HepG2 (cell line): ENCODE measurements around the gene ENDOG. TPM values are rescaled to one million over a fixed set of nuclear protein-coding genes. Genes with fewer than 3 reads are reported as not detected.

Source experiments
- ATF3 ChIP-seq: sonication (generic); formaldehyde crosslinking; IDR thresholded peaks from 2 replicates; pipeline ENCODE4 v1.4.0; 2020; ENCODE audit warnings: missing genetic modification reagents
- CREM ChIP-seq, 2 experiments: sonication (generic) in 1 of 2; formaldehyde crosslinking in 1 of 2; IDR thresholded peaks; 2 replicates each; pipeline versions ENCODE4 v1.4.0 to v1.6.1; 2016 to 2020; ENCODE audit warnings: antibody characterized with exemption in 1 of 2, mild to moderate bottlenecking in 1 of 2, missing genetic modification reagents in 1 of 2
- DZIP1 ChIP-seq: sonication (generic); formaldehyde crosslinking; IDR thresholded peaks from 2 replicates; pipeline ENCODE4 v1.5.0; 2020; ENCODE audit warnings: mild to moderate bottlenecking, missing genetic modification reagents
- ELK4 ChIP-seq: sonication (generic); formaldehyde crosslinking; IDR thresholded peaks from 2 replicates; pipeline ENCODE4 v1.9.0; 2021; ENCODE audit warnings: missing genetic modification reagents, borderline replicate concordance
- EZH2 ChIP-seq: conservative IDR thresholded peaks from 2 replicates; pipeline ENCODE4 v1.6.1; 2012; ENCODE audit warnings: mild to moderate bottlenecking, low read depth, low read length, moderate library complexity
- HOXA3 ChIP-seq: sonication (generic); formaldehyde crosslinking; IDR thresholded peaks from 2 replicates; pipeline ENCODE4 v1.5.0; 2020; ENCODE audit warnings: missing genetic modification reagents
- IKZF1 ChIP-seq: fragments of 450-650 bp; IDR thresholded peaks from 2 replicates; pipeline ENCODE4 v1.7.1; 2016
- KLF6 ChIP-seq: IDR thresholded peaks from 2 replicates; pipeline ENCODE4 v1.8.0; 2016; ENCODE audit warnings: missing biosample characterization, missing genetic modification reagents
- MXD4 ChIP-seq: IDR thresholded peaks from 2 replicates; pipeline ENCODE4 v1.6.1; 2016; ENCODE audit warnings: mild to moderate bottlenecking, missing biosample characterization, missing genetic modification reagents
- NFYC ChIP-seq: IDR thresholded peaks from 2 replicates; pipeline ENCODE4 v1.6.1; 2016; ENCODE audit warnings: missing genetic modification reagents, missing compliant biosample characterization
- SRY ChIP-seq: sonication (generic); formaldehyde crosslinking; IDR thresholded peaks from 2 replicates; pipeline ENCODE4 v1.8.0; 2022; ENCODE audit warnings: mild to moderate bottlenecking, missing genetic modification reagents
- TFAP4 ChIP-seq: sonication (generic); IDR thresholded peaks from 2 replicates; pipeline ENCODE4 v1.6.1; 2016; ENCODE audit warnings: low read depth, borderline replicate concordance
- TOE1 ChIP-seq: sonication (generic); formaldehyde crosslinking; IDR thresholded peaks from 2 replicates; pipeline ENCODE4 v1.4.0; 2020; ENCODE audit warnings: mild to moderate bottlenecking, missing genetic modification reagents
- ZBTB34 ChIP-seq: sonication (generic); formaldehyde crosslinking; IDR thresholded peaks from 2 replicates; pipeline ENCODE4 v1.8.0; 2022; ENCODE audit warnings: mild to moderate bottlenecking, missing genetic modification reagents
- ZKSCAN5 ChIP-seq: sonication (generic); formaldehyde crosslinking; IDR thresholded peaks from 2 replicates; pipeline ENCODE4 v1.5.1; 2020; ENCODE audit warnings: mild to moderate bottlenecking, missing genetic modification reagents
- ZNF234 ChIP-seq: sonication (generic); formaldehyde crosslinking; conservative IDR thresholded peaks from 2 replicates; pipeline ENCODE4 v1.5.1; 2020; ENCODE audit warnings: mild to moderate bottlenecking, missing genetic modification reagents
- ZNF33A ChIP-seq: sonication (generic); formaldehyde crosslinking; IDR thresholded peaks from 2 replicates; pipeline ENCODE4 v1.5.1; 2020; ENCODE audit warnings: missing genetic modification reagents, mild to moderate bottlenecking, moderate library complexity, borderline replicate concordance
- ZNF503 ChIP-seq: sonication (generic); formaldehyde crosslinking; IDR thresholded peaks from 2 replicates; pipeline ENCODE4 v1.4.0; 2020; ENCODE audit warnings: missing genetic modification reagents
- ZNF549 ChIP-seq: sonication (generic); formaldehyde crosslinking; IDR thresholded peaks from 2 replicates; pipeline ENCODE4 v1.5.0; 2020; ENCODE audit warnings: missing genetic modification reagents
- ZNF577 ChIP-seq: sonication (generic); formaldehyde crosslinking; IDR thresholded peaks from 2 replicates; pipeline ENCODE4 v1.4.0; 2020; ENCODE audit warnings: mild to moderate bottlenecking, low read depth, missing genetic modification reagents, borderline replicate concordance
- ZNF607 ChIP-seq: sonication (generic); formaldehyde crosslinking; IDR thresholded peaks from 2 replicates; pipeline ENCODE4 v1.5.1; 2020; ENCODE audit warnings: missing genetic modification reagents, mild to moderate bottlenecking, borderline replicate concordance
- ZNF761 ChIP-seq: sonication (generic); formaldehyde crosslinking; conservative IDR thresholded peaks from 2 replicates; pipeline ENCODE4 v1.4.0; 2020; ENCODE audit warnings: mild to moderate bottlenecking, missing genetic modification reagents
- polyA plus RNA-seq, 8 experiments: library from polyadenylated mRNA; depleted of rRNA in 3 of 8; stranded (reverse) in 7 of 8; unstranded in 1 of 8; fragments of >200 nt; fragmentation: Illumina TruSeq in 4 of 8; extraction: Trizol in 4 of 8; gene quantifications; 2 replicates each; pipeline versions ENCODE4 v1.2.1 to v1.2.3, GENCODE V29; 2011 to 2016; ENCODE audit warnings: low read depth in 4 of 8, missing spikeins in 1 of 8, mixed read lengths in 1 of 8; ENCODE audit not compliant: insufficient read depth in 1 of 8
- total RNA-seq, 5 experiments: library from RNA; depleted of rRNA; stranded (reverse); fragments of >200 nt; fragmentation: Illumina TruSeq; extraction: Trizol; gene quantifications; 2 replicates each; pipeline ENCODE4 v1.2.3, GENCODE V29; 2016; ENCODE audit warnings: low read depth in 1 of 5

The ENDOG gene
- total and polyA plus RNA-seq, 2 of the 13 experiments (the other 11 are each of a cell fraction or from before 2014, with no cell fraction given) = 26.3 to 28.8 TPM

- TF ChIP-seq KLF6 (CRISPR knock-in tag) (no peak), ZNF33A (no peak), NFYC (no peak), ZBTB34 (CRISPR knock-in tag) (0 out of 2 replicates have a peak, but pooled peaks have one; percentile 20), ZNF503 (CRISPR knock-in tag) (peak; percentile 88), ELK4 (CRISPR knock-in tag) (no peak), MXD4 (CRISPR knock-in tag) (no peak), DZIP1 (no peak), ZNF607 (peak; percentile 22; the same call in 1 of the 2 replicates), CREM (IDR thresholded peaks at IDR 0.05) (peak; percentile 59), CREM (CRISPR knock-in tag; IDR thresholded peaks at IDR 0.05) (no peak), HOXA3 (CRISPR knock-in tag) (peak; percentile 29; the same call in 1 of the 2 replicates), ZNF234 (CRISPR knock-in tag) (no peak), TFAP4 (peak; percentile 90), TOE1 (CRISPR knock-in tag) (no peak), ZNF577 (no peak), ZKSCAN5 (CRISPR knock-in tag) (no peak), ZNF761 (CRISPR knock-in tag) (0 out of 2 replicates have a peak, but pooled peaks have one; percentile 42), EZH2 (no peak), ATF3 (CRISPR knock-in tag) (no peak), ZNF549 (no peak), IKZF1 (no peak), SRY (CRISPR knock-in tag) (no peak)
Measured at GRCh38 chr9:128838338-128838737, 20.0 kb downstream of the ENDOG start (continued).
